Ecto neural progenitor cell (in vitro differentiated cells): Measurements from ENCODE around the gene OR5T2.
"Not testable (repeated sequence)": the region's sequence is repeated elsewhere in the genome, so short reads cannot be mapped to it uniquely, and the experiment has no call there.

ENCODE experiments used
- DNase-seq: peaks from one replicate; pipeline ENCODE4 v3.0.0-alpha.2; 2018; ENCODE audit warnings: low spot score

OR5T2 gene

GRCh38 chr11:56234155-56234554 is at the start of gene OR5T2:
OR5T2 (minus strand) TSS chr11:56234255; CDS start chr11:56233062, 1,193 bp downstream.
- DNase-seq = no peak

DNA sequence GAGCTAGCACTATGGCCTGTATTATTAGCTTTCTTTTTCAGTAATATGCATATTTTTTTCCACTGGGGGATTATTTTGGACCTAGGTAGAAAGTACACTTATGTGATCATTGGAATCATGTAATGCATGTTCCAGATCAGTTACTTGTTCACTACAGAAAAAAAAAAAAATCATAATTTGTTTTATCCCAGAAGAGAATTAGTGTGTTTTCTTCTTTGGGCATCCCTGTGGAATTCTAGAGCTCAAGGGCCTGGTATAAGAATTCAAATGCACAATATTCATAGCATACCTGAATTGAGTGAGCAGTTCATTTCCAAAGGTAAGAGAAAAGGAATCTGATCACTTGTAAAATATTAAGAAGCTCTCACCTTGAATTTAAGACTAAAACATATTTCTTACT is 39.8 kb upstream of the OR5T2 start, which contains the start of gene OR5T1:
Gene OR5T1 (plus strand): TSS at position 301 of the 400 bp plus-strand sequence. CDS start 1,485 bp downstream, outside the sequence.
- DNase-seq = no peak

- DNase-seq = no peak
These were observed 37.0 kb upstream of the OR5T2 start for GRCh38 chr11:56271092-56271491.

DNA sequence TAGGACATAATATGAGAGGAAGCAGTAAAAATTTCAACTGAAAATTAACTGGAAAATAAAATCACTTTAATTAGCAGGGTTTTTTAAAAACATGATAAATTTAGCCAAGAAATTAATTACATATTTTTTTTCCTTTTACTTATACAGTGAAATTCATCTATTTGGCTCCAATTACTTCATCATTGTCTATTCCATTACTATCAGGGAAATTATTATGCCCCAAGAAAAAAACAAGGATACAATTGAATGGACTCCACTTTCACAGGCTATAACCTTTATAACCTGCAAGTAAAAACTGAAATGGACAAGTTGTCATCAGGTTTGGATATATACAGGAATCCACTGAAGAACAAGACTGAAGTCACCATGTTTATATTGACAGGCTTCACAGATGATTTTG is 17.9 kb upstream of the OR5T2 start, which contains the start of gene OR5T3:
Gene OR5T3 (plus strand): TSS at position 301 of the 400 bp plus-strand sequence. CDS start 0 bp downstream, at position 301.
- DNase-seq = no peak

- not testable (repeated sequence) for DNase-seq
These were observed 14.3 kb downstream of the OR5T2 start for GRCh38 chr11:56219735-56220134.

GRCh38 chr11:56214537-56214936 is 19.5 kb downstream of the OR5T2 start:
- DNase-seq = no peak

GRCh38 chr11:56207790-56208189 is 26.3 kb downstream of the OR5T2 start:
- DNase-seq = no peak

DNA sequence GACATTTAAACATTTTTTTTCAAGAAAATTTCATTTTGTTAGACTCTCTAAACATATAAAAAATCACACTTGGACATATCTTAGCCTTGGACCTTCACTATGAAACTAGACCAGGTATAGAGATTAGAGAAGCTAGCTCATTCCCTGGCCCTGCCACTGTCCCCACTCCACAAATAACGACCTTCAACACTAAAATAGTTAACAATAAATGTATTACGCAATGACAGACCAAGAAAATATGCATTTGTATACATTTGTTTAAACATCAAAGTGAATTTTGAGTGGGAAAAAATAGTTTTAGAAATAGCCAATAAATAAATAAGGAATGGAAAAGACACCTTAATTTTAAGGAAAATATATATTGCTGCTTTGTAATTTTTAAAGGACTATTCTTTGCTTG is 36.7 kb downstream of the OR5T2 start:
- DNase-seq = no peak

GRCh38 chr11:56196705-56197104 is 37.4 kb downstream of the OR5T2 start:
- DNase-seq = no peak

DNA sequence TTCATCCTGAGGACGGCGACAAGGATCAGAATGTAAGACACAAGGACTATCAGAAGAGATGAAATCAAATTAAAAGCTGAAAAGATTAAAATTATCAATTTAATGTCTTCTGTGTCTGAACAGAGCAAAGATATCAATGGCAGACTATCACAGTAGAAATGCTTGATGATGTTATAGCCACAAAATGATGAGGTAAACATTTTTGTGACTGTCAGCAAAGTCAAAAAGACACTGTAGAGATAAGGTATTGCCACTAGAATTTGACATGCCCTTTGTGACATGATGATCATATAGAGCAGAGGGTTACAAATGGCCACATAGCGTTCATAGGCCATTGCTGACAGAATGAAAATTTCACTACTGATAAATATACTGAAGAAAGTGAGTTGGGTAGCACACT is 45.5 kb downstream of the OR5T2 start:
- DNase-seq = no peak

DNA sequence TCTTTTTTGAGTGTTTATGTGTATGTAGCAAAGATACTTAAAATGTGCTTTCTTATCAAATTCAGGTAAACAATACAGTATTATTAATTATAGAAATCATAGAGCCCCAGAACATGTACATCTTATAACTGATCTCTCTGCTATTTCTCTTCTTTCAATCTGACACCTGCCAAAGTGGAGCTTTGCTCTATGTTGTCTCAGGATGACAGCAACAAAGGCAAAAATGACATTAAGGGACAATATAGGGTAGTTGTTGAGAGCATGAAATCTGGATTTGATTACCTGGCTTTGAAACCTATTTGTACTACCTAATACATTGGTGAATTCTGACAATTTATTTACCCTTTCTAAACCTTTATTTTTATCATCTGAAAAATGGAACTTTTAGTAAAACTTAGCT is 50.6 kb downstream of the OR5T2 start:
- no peak for DNase-seq
